Karpas-422 (cell line): ENCODE data around the gene FAAP100. TPM values are rescaled to one million over a fixed set of nuclear protein-coding genes. Genes with fewer than 3 reads are reported as not detected.

Source experiments
- DNase-seq: peaks from one replicate; pipeline ENCODE4 v3.0.0-alpha.2; 2015
- H2AFZ ChIP-seq: fragments of 200-600 bp; sonication (generic); 2 replicates; pipeline ENCODE4 v1.6.1; 2014; ENCODE audit warnings: antibody characterized with exemption, low read length, mixed read lengths
- H3K27ac ChIP-seq: fragments of 200-600 bp; sonication (generic); 2 replicates; pipeline ENCODE4 v1.5.1; 2014; ENCODE audit warnings: mild to moderate bottlenecking, low read length, moderate library complexity
- H3K27me3 ChIP-seq: fragments of 200-600 bp; sonication (generic); 2 replicates; pipeline ENCODE4 v1.6.1; 2014; ENCODE audit warnings: low read length, mixed read lengths
- H3K36me3 ChIP-seq: fragments of 200-600 bp; sonication (generic); 2 replicates; pipeline ENCODE4 v1.6.1; 2014; ENCODE audit warnings: low read length, mixed read lengths; ENCODE audit not compliant: insufficient read depth
- H3K4me1 ChIP-seq: fragments of 200-600 bp; sonication (generic); 2 replicates; pipeline ENCODE4 v1.6.1; 2014; ENCODE audit warnings: mild to moderate bottlenecking, low read length, mixed read lengths
- H3K4me2 ChIP-seq: fragments of 200-600 bp; sonication (generic); 2 replicates; pipeline ENCODE4 v1.6.1; 2014; ENCODE audit warnings: low read length, low read depth, mild to moderate bottlenecking; ENCODE audit not compliant: poor library complexity, severe bottlenecking
- H3K4me3 ChIP-seq: fragments of 200-600 bp; sonication (generic); 2 replicates; pipeline ENCODE4 v1.5.1; 2014; ENCODE audit warnings: mild to moderate bottlenecking, antibody characterized with exemption, low read length, mixed read lengths
- H3K79me2 ChIP-seq: fragments of 200-600 bp; sonication (generic); 2 replicates; pipeline ENCODE4 v1.6.1; 2014; ENCODE audit warnings: mild to moderate bottlenecking, low read length, mixed read lengths
- H3K9ac ChIP-seq: fragments of 200-600 bp; sonication (generic); 2 replicates; pipeline ENCODE4 v1.6.0; 2014; ENCODE audit warnings: low read length
- H3K9me2 ChIP-seq: fragments of 200-600 bp; sonication (generic), shearing (Covaris generic); replicated peaks from 2 replicates; pipeline ENCODE4 v1.6.0; 2014; ENCODE audit warnings: mild to moderate bottlenecking, low read length, moderate library complexity; ENCODE audit not compliant: insufficient read depth
- H3K9me3 ChIP-seq: fragments of 300-700, 200-600 bp; sonication (generic); 2 replicates; pipeline ENCODE4 v1.6.1; 2014; ENCODE audit warnings: low read length, mixed read lengths
- H4K20me1 ChIP-seq: fragments of 200-600 bp; sonication (generic); 2 replicates; pipeline ENCODE4 v1.6.1; 2014; ENCODE audit warnings: mild to moderate bottlenecking, antibody characterized with exemption, low read length, low read depth; ENCODE audit not compliant: insufficient read depth
- total RNA-seq: library from RNA; depleted of rRNA; stranded (reverse); fragments of >200 nt; shearing (Covaris generic); gene quantifications from 2 replicates; pipeline ENCODE4 v1.2.3, GENCODE V29; 2014; ENCODE audit warnings: low replicate concordance

FAAP100 gene
- total RNA-seq, 1 experiment from 2014 or later, result 14.8 TPM

DNA sequence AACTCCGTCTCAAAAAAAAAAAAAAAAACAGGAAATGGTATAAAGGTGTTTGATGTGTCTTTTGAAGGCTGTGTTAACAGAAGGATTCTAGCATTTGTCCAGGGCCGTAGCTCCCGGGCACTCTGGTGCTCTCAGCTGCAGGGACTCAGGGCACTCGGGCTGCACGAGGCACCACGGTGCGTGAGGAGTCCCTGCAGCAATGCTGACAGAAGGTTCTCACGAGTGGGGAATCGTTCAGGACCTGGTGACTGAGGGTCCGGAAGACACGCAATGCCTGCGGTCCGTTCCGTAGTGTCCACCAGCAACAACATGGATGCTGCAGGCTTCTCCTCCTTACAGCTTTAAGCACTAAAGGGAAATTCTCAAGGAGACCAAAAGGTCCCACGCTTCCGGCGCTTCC is 12.6 kb upstream of the FAAP100 start:
- H3K36me3 ChIP-seq, result peaks cover 17% of the 10 kb centered on the region
- no peaks in the 10 kb centered on the region for H3K79me2 ChIP-seq
- no peaks in the 10 kb centered on the region for H3K9me3 ChIP-seq
- H3K4me2 ChIP-seq, result no peak overlapping the region
- no peaks in the 10 kb centered on the region for H3K27me3 ChIP-seq
- no peak overlapping the region for H3K4me3 ChIP-seq
- no peak overlapping the region for H2AFZ ChIP-seq
- no peak for DNase-seq
- H3K9ac ChIP-seq, result no peak overlapping the region
- peaks cover 15% of the 10 kb centered on the region for H3K4me1 ChIP-seq
- no peak overlapping the region for H3K27ac ChIP-seq
- H4K20me1 ChIP-seq, result no peaks in the 10 kb centered on the region
- H3K9me2 ChIP-seq, result no peaks in the 10 kb centered on the region

GRCh38 chr17:81563861-81564586 is 11.9 kb upstream of the FAAP100 start:
- no peak overlapping the region for H3K4me2 ChIP-seq
- no peaks in the 10 kb centered on the region for H3K27me3 ChIP-seq
- DNase-seq, result no peak

DNA sequence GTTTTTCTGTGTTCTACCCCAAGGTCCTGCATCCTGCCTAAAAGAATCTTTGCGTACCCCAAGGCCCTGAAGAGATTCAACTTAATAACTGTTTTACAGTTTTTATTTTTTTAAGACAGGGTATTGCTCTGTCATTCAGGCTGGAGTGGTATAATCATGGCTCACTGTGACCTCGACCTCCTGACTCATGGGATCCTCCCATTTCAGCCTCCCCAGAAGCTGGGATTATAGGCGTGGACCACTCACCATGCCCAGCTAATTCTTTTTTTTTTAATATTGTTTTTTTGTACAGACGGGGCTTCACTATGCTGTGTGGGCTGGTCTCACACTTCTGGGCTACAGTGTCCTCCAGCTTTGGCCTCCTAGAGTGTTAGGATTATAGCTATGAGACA is 9.3 kb upstream of the FAAP100 start:
- Histone ChIP-seq H3K9ac (peak overlapping the region; percentile 8; the same call in 1 of the 2 replicates), H3K27ac (peak overlapping the region; percentile 36), H4K20me1 (no peaks in the 10 kb centered on the region), H3K79me2 (no peaks in the 10 kb centered on the region), H3K4me2 (peak overlapping the region; percentile 22), H3K36me3 (peaks cover 13% of the 10 kb centered on the region), H2AFZ (no peak overlapping the region), H3K4me1 (peaks cover 15% of the 10 kb centered on the region), H3K27me3 (no peaks in the 10 kb centered on the region), H3K9me2 (no peaks in the 10 kb centered on the region), H3K9me3 (no peaks in the 10 kb centered on the region), H3K4me3 (no peak overlapping the region)
- DNase-seq, result no peak

More at GRCh38 chr17:81563861-81564586, 11.9 kb upstream of the FAAP100 start:
- Histone ChIP-seq H3K4me3 (no peak overlapping the region), H3K27ac (no peak overlapping the region), H4K20me1 (no peaks in the 10 kb centered on the region), H3K9me2 (no peaks in the 10 kb centered on the region), H3K9me3 (no peaks in the 10 kb centered on the region), H3K36me3 (peaks cover 13% of the 10 kb centered on the region), H3K79me2 (no peaks in the 10 kb centered on the region), H2AFZ (no peak overlapping the region), H3K9ac (no peak overlapping the region), H3K4me1 (peaks cover 15% of the 10 kb centered on the region)

- peaks cover 11% of the 10 kb centered on the region; the same call in 1 of the 2 replicates for H3K36me3 ChIP-seq
- H3K79me2 ChIP-seq, result no peaks in the 10 kb centered on the region
- no peaks in the 10 kb centered on the region for H4K20me1 ChIP-seq
- no peak overlapping the region for H2AFZ ChIP-seq
- peaks cover 18% of the 10 kb centered on the region for H3K4me1 ChIP-seq
- no peaks in the 10 kb centered on the region for H3K27me3 ChIP-seq
- no peak overlapping the region for H3K4me3 ChIP-seq
- no peak overlapping the region for H3K9ac ChIP-seq
- no peak for DNase-seq
- no peak overlapping the region for H3K27ac ChIP-seq
- no peak overlapping the region for H3K4me2 ChIP-seq
- no peaks in the 10 kb centered on the region for H3K9me2 ChIP-seq
- no peaks in the 10 kb centered on the region for H3K9me3 ChIP-seq
Observed at GRCh38 chr17:81558941-81559806, 7.0 kb upstream of the FAAP100 start.

- no peak for DNase-seq
- no peaks in the 10 kb centered on the region for H3K9me3 ChIP-seq
- H3K9ac ChIP-seq, result no peak overlapping the region
- H3K4me1 ChIP-seq, result peaks cover 29% of the 10 kb centered on the region
- no peak overlapping the region for H3K4me3 ChIP-seq
- no peak overlapping the region for H3K27ac ChIP-seq
- no peaks in the 10 kb centered on the region for H3K27me3 ChIP-seq
- H2AFZ ChIP-seq, result no peak overlapping the region
- no peak overlapping the region for H3K4me2 ChIP-seq
- H3K36me3 ChIP-seq, result peaks cover 11% of the 10 kb centered on the region; the same call in 1 of the 2 replicates
- H3K9me2 ChIP-seq, result no peaks in the 10 kb centered on the region
- H3K79me2 ChIP-seq, result no peaks in the 10 kb centered on the region
- no peaks in the 10 kb centered on the region for H4K20me1 ChIP-seq
Observed at GRCh38 chr17:81558115-81558468, 5.9 kb upstream of the FAAP100 start.

GRCh38 chr17:81557276-81558114 is 5.3 kb upstream of the FAAP100 start:
- H3K27ac ChIP-seq, result no peak overlapping the region
- H3K27me3 ChIP-seq, result no peaks in the 10 kb centered on the region
- no peak overlapping the region for H3K9ac ChIP-seq
- H3K9me3 ChIP-seq, result no peaks in the 10 kb centered on the region
- H3K4me3 ChIP-seq, result no peak overlapping the region
- H3K9me2 ChIP-seq, result no peaks in the 10 kb centered on the region
- DNase-seq, result no peak
- H3K4me2 ChIP-seq, result no peak overlapping the region
- peaks cover 11% of the 10 kb centered on the region; the same call in 1 of the 2 replicates for H3K36me3 ChIP-seq
- H3K79me2 ChIP-seq, result no peaks in the 10 kb centered on the region
- H4K20me1 ChIP-seq, result no peaks in the 10 kb centered on the region
- no peak overlapping the region for H2AFZ ChIP-seq
- H3K4me1 ChIP-seq, result peaks cover 29% of the 10 kb centered on the region

DNA sequence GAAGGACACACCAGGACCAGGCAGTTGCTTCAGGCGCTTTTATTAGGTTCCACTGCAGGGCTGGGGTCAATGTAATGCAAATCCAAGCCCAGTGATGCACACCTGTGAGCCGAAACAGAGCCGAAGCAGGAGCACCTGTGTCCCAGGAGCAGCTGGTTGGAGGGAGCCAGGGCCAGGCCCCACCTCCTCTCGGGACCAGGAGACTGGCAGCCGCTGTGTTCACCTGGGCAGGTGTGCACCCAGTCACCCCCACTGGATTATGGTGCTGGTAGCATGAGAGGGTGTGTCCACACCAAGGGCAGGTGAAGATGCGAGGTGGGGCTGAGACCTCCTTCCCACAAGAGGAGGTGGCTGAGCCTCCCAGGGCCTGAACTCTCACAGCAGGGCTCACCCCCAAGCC is 4.7 kb upstream of the FAAP100 start:
- peaks cover 11% of the 10 kb centered on the region; the same call in 1 of the 2 replicates for H3K36me3 ChIP-seq
- no peak for DNase-seq
- peaks cover 29% of the 10 kb centered on the region for H3K4me1 ChIP-seq
- H4K20me1 ChIP-seq, result no peaks in the 10 kb centered on the region
- H2AFZ ChIP-seq, result no peak overlapping the region
- H3K27me3 ChIP-seq, result no peaks in the 10 kb centered on the region
- H3K27ac ChIP-seq, result no peak overlapping the region
- no peak overlapping the region for H3K9ac ChIP-seq
- H3K9me2 ChIP-seq, result no peaks in the 10 kb centered on the region
- H3K79me2 ChIP-seq, result peaks cover 3% of the 10 kb centered on the region
- no peaks in the 10 kb centered on the region for H3K9me3 ChIP-seq
- H3K4me2 ChIP-seq, result no peak overlapping the region
- H3K4me3 ChIP-seq, result no peak overlapping the region
